HL-60 (cell line): ENCODE data around the gene RHBDD1.

Experiments
- DNase-seq, 2 experiments: peaks; one replicate each; pipeline ENCODE4 v3.0.0-alpha.2; 2010 to 2020; ENCODE audit warnings: low read depth in 1 of 2, low spot score in 1 of 2
- H3K27ac ChIP-seq: fragments of 250-450 bp; sonication (Bioruptor Pico); replicated peaks from 2 replicates; pipeline ENCODE4 v1.5.1; 2020; ENCODE audit warnings: mild to moderate bottlenecking, moderate library complexity
- H3K27me3 ChIP-seq: fragments of 250-450 bp; sonication (Bioruptor Pico); 2 replicates; pipeline ENCODE4 v1.5.1; 2021; ENCODE audit warnings: mild to moderate bottlenecking, moderate library complexity; ENCODE audit not compliant: insufficient read depth, poor library complexity, severe bottlenecking
- H3K4me3 ChIP-seq: replicated peaks from 2 replicates; pipeline ENCODE4 v1.5.1; 2011; ENCODE audit warnings: mild to moderate bottlenecking, control low read depth, low read length; ENCODE audit not compliant: insufficient read depth
- CTCF ChIP-seq: IDR thresholded peaks from one replicate; pipeline ENCODE4 v1.5.1; 2011; ENCODE audit warnings: low read length, control low read depth, inconsistent platforms; ENCODE audit not compliant: insufficient read depth
- GABPA ChIP-seq: IDR thresholded peaks from 2 replicates; pipeline ENCODE4 v1.6.1; 2012; ENCODE audit warnings: low read depth
- POLR2AphosphoS5 ChIP-seq: IDR thresholded peaks from 2 replicates; pipeline ENCODE4 v1.6.1; 2012; ENCODE audit warnings: low read depth
- REST ChIP-seq: IDR thresholded peaks from 2 replicates; pipeline ENCODE4 v1.6.1; 2012; ENCODE audit warnings: low read depth; ENCODE audit not compliant: insufficient replicate concordance
- SPI1 ChIP-seq: IDR thresholded peaks from 2 replicates; pipeline ENCODE4 v1.6.1; 2012; ENCODE audit warnings: low read depth, mild to moderate bottlenecking, borderline replicate concordance

RHBDD1 gene

GRCh38 chr2:226802573-226802972, 33.3 kb upstream of the RHBDD1 start:
- H3K4me3 ChIP-seq = no peak overlapping the region
- peaks cover 22% of the 10 kb centered on the region for H3K27me3 ChIP-seq
- H3K27ac ChIP-seq = no peak overlapping the region
- TF ChIP-seq REST = no peak
- TF ChIP-seq CTCF = peak; percentile 41
- no peak for TF ChIP-seq GABPA
- TF ChIP-seq SPI1 = no peak
- TF ChIP-seq POLR2AphosphoS5 = no peak
- DNase-seq = peak; percentile 56 to 71

- Histone ChIP-seq H3K27ac (no peak overlapping the region), H3K4me3 (no peak overlapping the region), H3K27me3 (peaks cover 19% of the 10 kb centered on the region)
- TF ChIP-seq REST = no peak
- TF ChIP-seq CTCF = no peak
- no peak for TF ChIP-seq POLR2AphosphoS5
- no peak for TF ChIP-seq SPI1
- no peak for TF ChIP-seq GABPA
- no peak for DNase-seq
Measured at GRCh38 chr2:226803410-226803809, 32.4 kb upstream of the RHBDD1 start.

GRCh38 chr2:226813148-226813701, 22.6 kb upstream of the RHBDD1 start:
- Histone ChIP-seq H3K27ac (no peak overlapping the region), H3K27me3 (no peaks in the 10 kb centered on the region), H3K4me3 (no peak overlapping the region)
- no peak for DNase-seq
- TF ChIP-seq SPI1 (no peak), POLR2AphosphoS5 (no peak), REST (no peak), GABPA (no peak), CTCF (no peak)
